T47D (cell line): ENCODE measurements around the gene ADAMTS20.

Experiments
- DNase-seq, 2 experiments: peaks; one replicate each; pipeline versions ENCODE4 v3.0.0 to v3.0.0-alpha.2; 2011 to 2012; ENCODE audit warnings: low read depth in 1 of 2, low spot score in 1 of 2
- JUND ChIP-seq: IDR thresholded peaks from 2 replicates; pipeline ENCODE4 v1.6.1; 2012; ENCODE audit warnings: low read depth
- in situ Hi-C: cut with HindIII; loops from 2 replicates; pipeline ENCODE4 v1.10.0; 2016; ENCODE audit warnings: low sequenced_read_pairs, low pct_unique_long_range_greater_than_20kb

The ADAMTS20 gene

DNA sequence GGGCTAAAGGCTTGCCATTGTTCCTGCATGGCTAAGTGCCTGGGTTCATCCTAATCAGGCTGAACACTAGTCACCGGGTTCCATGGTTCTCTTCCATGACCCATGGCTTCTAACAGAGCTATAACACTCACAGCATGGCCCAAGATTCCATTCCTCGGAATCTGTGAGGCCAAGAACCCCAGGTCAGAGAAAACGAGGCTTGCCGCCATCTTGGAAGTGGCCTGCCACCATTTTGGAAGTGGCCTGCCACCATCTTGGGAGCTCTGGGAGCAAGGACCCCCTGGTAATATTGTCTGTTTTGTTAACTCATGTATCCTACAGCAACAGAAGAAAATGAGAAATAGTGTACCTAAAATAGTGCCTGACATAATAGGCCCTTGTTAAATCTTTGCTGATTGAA, 92.7 kb downstream of the ADAMTS20 start:
- TF ChIP-seq JUND = no peak
- in situ Hi-C loops = no loop called here
- no peak for DNase-seq

DNA sequence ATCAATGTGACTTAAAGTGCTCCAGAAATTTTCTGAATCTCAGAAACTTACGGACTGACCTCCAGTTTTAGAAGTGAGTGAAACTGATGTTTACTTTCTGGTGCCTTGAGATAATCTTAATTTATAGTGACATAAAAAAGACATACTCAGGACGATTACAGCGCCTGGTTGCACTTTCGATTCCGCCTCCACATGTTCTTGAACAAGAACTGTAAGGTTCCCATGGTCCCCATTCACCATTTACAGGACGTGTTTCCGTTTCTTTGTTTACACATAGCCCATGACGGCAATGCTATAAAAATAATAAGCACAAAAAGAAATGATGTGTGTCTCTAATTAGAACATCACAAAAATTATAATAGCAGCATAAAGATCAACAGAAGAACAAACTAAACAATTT, 98.2 kb downstream of the ADAMTS20 start:
- no peak for TF ChIP-seq JUND
- DNase-seq = no peak
- in situ Hi-C loops = no loop called here

DNA sequence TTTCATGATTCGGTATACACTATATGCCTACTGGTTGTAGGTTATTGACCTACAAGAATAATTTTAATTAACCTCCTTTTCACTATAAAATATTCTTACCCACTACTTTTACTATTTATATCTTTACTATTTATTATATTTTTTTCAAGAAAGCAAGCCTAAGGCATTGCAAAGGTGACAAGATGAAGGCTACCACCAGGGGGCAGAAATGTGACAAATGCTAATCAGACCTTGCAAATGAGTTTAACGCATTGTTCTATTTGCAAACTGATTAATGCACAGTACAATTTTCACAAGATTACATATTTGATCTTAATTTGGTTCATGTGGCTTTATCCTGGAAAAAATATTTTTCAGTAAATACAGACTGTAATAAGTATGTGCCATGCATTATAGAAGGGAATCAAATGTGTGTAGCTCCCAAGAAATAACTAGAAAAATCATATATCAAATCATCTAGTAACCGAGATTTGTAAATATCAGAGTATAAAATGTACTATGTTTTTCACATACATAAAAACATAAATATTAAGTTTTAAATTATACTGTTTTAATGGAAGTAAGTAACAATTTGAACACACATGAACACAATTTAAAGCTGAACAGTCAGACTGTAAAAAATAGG, 107.0 kb downstream of the ADAMTS20 start:
- in situ Hi-C loops = no loop called here
- no peak for TF ChIP-seq JUND
- peak in 1 of 2 experiments; percentile 77 for DNase-seq

DNA sequence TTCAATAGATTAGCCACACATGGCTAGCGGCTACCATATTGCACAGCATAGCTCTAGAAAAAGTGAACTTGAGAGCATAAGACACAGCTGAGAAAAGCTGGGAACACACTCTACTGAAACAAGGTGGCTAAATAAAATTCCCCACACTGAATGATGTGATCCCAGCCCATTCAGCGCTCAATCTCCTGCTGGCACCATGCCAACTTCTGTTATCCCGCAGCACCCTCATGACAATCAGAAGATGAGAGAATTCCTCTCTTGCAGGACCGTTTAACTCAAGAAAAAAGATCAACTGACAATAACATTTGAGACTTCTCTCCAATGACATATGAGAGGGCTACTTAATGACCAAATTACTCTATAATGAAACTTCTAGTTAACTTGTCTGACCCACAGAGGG, 115.4 kb downstream of the ADAMTS20 start:
- DNase-seq = no peak
- in situ Hi-C loops = no loop called here
- TF ChIP-seq JUND = no peak

DNA sequence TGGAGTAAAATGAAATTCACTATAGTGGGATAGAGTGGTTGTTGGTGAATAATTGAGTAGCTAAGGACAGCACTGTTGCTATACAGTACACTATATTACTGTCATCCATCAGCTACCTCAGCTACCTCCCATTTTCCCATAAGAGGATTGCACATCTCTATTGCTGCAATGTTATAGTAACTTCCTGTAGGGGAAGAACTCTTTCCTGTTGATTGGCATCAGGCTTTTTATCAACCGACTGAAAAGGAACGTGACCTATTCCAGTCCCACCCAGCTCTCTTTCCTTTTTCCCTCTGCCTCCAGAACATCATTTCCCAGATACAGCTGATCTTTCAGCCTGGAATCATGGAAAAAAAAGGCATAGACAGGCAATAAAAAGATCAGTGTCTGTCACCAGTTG, 117.4 kb downstream of the ADAMTS20 start:
- no peak for DNase-seq
- in situ Hi-C loops = no loop called here
- no peak for TF ChIP-seq JUND

DNA sequence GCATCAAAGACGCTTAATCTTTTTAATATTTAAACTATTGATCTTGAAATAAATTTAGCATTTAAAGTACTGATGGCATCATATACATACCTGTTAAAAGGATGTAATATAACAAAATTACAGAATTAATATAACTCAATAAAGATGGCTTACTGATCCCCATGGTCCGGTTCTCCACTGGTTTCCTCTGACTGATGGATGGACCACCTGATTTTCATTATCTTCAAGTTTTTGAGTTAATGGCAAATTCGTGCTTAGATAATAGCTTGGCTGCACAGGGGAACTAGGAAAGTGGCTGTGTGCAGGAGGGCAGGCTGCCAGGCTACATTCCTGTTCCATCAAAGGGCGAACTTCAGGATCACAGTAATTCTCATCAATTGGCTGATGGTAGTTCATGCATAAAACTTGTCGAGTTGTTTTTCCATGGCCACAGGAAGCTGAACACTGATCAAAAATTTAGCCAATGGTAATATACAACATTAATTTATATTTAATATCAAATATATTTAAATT, 123.9 kb downstream of the ADAMTS20 start:
- in situ Hi-C loops = no loop called here
- TF ChIP-seq JUND = no peak
- no peak for DNase-seq

DNA sequence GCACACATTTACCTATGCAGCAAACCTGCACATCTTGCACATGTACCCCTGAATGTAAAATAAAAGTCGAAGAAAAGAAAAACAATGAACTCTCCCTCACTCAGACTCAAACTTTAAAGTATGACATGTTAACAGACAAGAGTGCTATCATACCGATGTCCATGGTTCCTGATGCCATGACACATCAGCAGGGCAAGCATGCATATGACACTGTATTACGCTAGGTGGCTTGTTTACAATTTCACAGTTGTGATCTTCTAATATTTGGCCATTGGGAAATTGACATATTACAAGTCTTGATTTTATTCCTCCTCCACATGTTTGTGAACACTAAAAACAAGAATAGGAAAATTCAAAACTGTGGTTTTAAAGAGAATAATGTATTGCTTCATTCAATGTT, 126.6 kb downstream of the ADAMTS20 start:
- in situ Hi-C loops = no loop called here
- no peak for TF ChIP-seq JUND
- no peak for DNase-seq

DNA sequence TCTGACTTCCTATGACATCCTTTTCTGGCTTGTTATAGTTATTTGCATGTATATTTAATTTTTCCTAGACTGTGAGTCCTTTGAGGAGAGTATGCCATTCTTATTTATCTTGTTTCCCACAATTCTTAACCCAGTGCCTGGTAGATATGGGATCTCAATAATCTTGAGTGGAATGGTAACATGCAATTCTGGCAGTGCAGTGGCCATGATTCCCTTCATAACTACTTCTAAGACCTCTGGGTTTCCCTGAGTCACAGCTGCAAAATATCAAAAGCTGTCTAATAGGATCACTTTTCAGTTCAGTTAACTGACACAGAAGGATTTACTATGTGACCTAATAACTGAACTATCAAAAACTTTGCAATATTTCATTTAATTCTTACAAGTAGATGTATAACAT, 135.0 kb downstream of the ADAMTS20 start:
- in situ Hi-C loops = no loop called here
- DNase-seq = no peak
- TF ChIP-seq JUND = no peak

DNA sequence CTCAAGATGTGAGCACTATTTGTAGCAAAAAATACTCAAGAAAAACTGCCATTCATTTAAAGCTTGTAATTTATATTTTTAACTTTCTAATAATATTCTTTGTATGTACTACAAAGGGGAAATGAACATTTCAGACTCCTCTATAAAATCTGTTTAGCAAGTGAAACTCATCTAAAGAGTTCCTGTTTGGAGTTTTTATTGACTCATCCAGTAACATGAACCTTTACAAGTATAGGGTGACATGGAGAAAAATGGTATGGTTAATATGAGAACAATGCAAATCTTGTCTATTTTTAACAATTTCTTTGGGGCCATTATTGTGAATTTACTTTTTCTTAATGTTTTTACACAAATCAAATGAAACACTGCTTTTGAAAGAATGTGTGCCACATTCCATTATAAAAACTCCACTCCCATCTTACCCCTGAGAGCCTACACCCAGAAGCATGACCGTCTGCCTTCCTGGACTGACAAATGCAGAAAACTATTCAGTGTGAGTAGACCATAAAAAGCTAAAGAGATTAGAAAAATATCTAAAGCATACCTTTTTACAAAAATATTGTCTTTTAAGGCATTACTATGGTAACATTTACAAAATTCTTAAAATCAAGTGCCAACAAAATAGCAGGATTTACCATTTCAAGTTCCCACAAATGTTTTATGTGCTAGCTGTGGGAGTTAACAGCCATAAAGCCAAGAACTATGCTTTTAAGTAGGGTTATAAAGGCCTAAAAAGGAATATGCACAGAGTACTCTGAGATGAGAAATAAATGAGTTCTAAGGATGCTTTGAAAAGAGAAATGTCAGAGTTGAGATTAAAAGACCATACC, 144.0 kb downstream of the ADAMTS20 start:
- no peak for DNase-seq
- in situ Hi-C loops = no loop called here
- TF ChIP-seq JUND = no peak

DNA sequence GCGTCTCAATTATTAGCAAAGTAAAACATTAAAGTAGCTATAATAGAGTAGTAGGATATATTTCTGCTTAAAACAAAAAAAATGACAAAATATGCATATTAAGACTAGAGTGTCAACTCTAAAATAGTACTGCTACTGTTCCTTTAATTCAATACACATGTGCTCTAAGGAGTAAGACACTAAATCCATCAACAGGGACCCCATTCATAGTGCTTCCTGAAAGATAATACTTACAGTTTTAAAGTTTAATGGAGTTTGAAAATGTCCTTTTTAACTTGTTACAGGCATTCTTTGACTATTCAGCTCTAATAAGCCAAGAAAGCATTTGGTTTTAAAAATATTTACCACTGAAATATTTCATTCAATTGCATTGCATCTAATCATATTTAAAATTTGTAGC, 145.2 kb downstream of the ADAMTS20 start:
- DNase-seq = no peak
- in situ Hi-C loops = no loop called here
- no peak for TF ChIP-seq JUND

DNA sequence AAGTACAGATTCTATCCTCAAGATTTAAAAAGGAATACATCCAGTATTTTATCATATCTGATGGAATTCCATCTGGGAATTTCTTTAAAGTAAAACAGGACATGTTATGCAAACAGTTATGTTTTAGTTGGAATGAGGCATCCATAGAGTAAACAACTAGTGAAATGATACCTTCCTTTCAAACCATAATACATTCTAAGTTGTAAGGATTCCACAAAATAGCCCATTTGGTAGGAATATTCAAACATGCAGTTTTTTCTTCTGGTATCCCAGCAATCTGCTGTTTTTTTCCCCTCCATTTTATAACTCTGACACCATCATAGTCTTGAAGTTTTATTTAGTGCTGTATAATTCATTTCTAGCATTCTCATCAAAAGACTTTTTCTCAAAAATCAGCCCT, 149.6 kb downstream of the ADAMTS20 start:
- no peak for TF ChIP-seq JUND
- in situ Hi-C loops = no loop called here

DNA sequence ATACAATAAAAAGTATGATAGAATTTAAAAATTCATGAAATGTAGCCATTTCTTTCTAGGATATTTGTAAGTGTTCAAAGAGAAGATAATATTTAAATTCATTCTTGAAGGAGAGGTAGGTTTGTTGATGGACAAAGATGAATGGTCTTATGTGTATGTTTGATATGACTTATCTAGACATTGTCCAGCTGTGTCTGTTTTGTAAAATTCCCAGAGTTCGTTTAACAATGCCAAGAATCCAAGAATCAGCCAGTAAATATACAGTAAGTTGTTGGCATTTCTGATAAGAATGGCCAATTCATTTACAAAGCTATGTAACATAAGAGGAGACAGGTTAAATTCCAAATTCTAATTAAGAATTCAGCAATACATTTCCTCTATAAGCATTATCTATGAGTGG, 150.9 kb downstream of the ADAMTS20 start:
- TF ChIP-seq JUND = no peak
- in situ Hi-C loops = no loop called here
- no peak for DNase-seq

More for the DNA sequence above, 149.6 kb downstream of the ADAMTS20 start:
- no peak for DNase-seq

DNA sequence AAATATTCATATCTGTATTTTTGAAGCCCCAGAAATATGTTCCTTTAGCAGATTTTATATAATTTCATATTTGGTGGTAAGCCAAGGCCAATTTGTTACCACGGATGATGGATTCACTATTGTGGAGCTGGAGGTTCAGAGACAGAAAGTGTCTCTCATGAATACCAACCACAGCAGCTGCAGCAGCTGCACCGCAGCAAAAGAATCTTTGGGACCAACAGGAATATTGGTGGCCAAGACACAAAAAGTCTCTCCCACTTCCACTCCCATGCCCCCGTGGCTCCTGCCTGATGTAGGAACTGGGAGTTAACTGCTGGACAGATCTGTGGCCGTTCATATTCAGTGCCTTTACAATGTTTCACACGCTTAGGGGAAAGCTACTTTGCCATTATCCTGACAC, 155.3 kb downstream of the ADAMTS20 start:
- DNase-seq = no peak
- no peak for TF ChIP-seq JUND
- in situ Hi-C loops = no loop called here
